GM23248 (cell line): ENCODE results near the gene ZNF750. TPM values are rescaled to one million over a fixed set of nuclear protein-coding genes. Genes with fewer than 3 reads are reported as not detected.

Experiments
- DNase-seq: peaks from one replicate; pipeline ENCODE4 v3.0.0-alpha.2; 2015
- H2AFZ ChIP-seq: fragments of 200-600 bp; sonication (generic); 2 replicates; pipeline ENCODE4 v1.6.1; 2016; ENCODE audit warnings: antibody characterized with exemption
- H3F3A ChIP-seq: fragments of 200-600 bp; sonication (generic); 2 replicates; pipeline ENCODE4 v1.6.1; 2016; ENCODE audit warnings: mild to moderate bottlenecking, antibody characterized with exemption, mixed run types; ENCODE audit not compliant: insufficient read depth
- H3K27ac ChIP-seq: fragments of 200-600 bp; sonication (generic); 2 replicates; pipeline ENCODE4 v1.5.1; 2016; ENCODE audit warnings: mild to moderate bottlenecking
- H3K27me3 ChIP-seq: fragments of 200-600 bp; sonication (generic); replicated peaks from 2 replicates; pipeline ENCODE4 v1.6.1; 2016; ENCODE audit warnings: mild to moderate bottlenecking; ENCODE audit not compliant: insufficient read depth
- H3K36me3 ChIP-seq: fragments of 200-600 bp; sonication (generic); 2 replicates; pipeline ENCODE4 v1.6.1; 2016; ENCODE audit warnings: low read depth, mild to moderate bottlenecking
- H3K4me1 ChIP-seq: fragments of 200-600 bp; sonication (generic); 2 replicates; pipeline ENCODE4 v1.6.1; 2016; ENCODE audit warnings: mild to moderate bottlenecking; ENCODE audit not compliant: insufficient read depth
- H3K4me2 ChIP-seq: fragments of 200-600 bp; sonication (generic); one replicate; pipeline ENCODE4 v1.6.1; 2016; ENCODE audit warnings: mild to moderate bottlenecking; ENCODE audit not compliant: unreplicated experiment
- H3K4me3 ChIP-seq: fragments of 200-600 bp; sonication (generic); 2 replicates; pipeline ENCODE4 v1.5.1; 2016; ENCODE audit warnings: mild to moderate bottlenecking
- H3K79me2 ChIP-seq: fragments of 200-600 bp; sonication (generic); 2 replicates; pipeline ENCODE4 v1.6.1; 2016; ENCODE audit warnings: mild to moderate bottlenecking; ENCODE audit not compliant: insufficient read depth
- H3K9ac ChIP-seq: fragments of 200-600 bp; sonication (generic); 2 replicates; pipeline ENCODE4 v1.6.1; 2016; ENCODE audit warnings: mild to moderate bottlenecking
- H3K9me2 ChIP-seq: fragments of 200-600 bp; sonication (generic); 2 replicates; pipeline ENCODE4 v1.6.1; 2016; ENCODE audit warnings: mixed run types, mild to moderate bottlenecking, moderate library complexity; ENCODE audit not compliant: insufficient read depth
- H3K9me3 ChIP-seq: fragments of 200-600 bp; sonication (generic); one replicate; pipeline ENCODE4 v1.6.1; 2017; ENCODE audit warnings: low read depth
- H4K20me1 ChIP-seq: fragments of 200-600 bp; sonication (generic); 2 replicates; pipeline ENCODE4 v1.6.0; 2016; ENCODE audit not compliant: insufficient read depth
- EZH2 ChIP-seq: fragments of 200-600 bp; sonication (generic); IDR thresholded peaks from 2 replicates; pipeline ENCODE4 v1.6.1; 2018; ENCODE audit warnings: antibody characterized with exemption, mild to moderate bottlenecking; ENCODE audit not compliant: insufficient read depth, poor library complexity, severe bottlenecking
- EZH2phosphoT487 ChIP-seq: fragments of 200-600 bp; sonication (generic); IDR thresholded peaks from 2 replicates; pipeline ENCODE4 v1.6.1; 2018; ENCODE audit warnings: antibody characterized with exemption, moderate library complexity, mild to moderate bottlenecking, low read depth; ENCODE audit not compliant: insufficient read depth
- WGBS, 2 experiments: methylation state at CpG; one replicate each; pipeline ENCODE4 v1.1.6; 2015 to 2017; ENCODE audit warnings: low lambda C conversion rate in 2 of 2, low coverage in 1 of 2; ENCODE audit errors: missing lambda C conversion rate in 2 of 2; 5-methylcytosine and 5-hydroxymethylcytosine counted together
- in situ Hi-C: fragments of 300-500 bp; cut with MboI; formaldehyde crosslinking; loops from 2 replicates; pipeline ENCODE4 v1.15.0; 2020
- polyA plus RNA-seq: library from polyadenylated mRNA; unstranded; fragments of >200 nt; fragmentation: Nextera tagmentation; extraction: Ambion mirVana; gene quantifications from 2 replicates; pipeline ENCODE4 v1.2.1, GENCODE V29; 2016
- total RNA-seq: library from RNA; depleted of rRNA; stranded (reverse); fragments of >200 nt; shearing (Covaris generic); gene quantifications from 2 replicates; pipeline ENCODE4 v1.2.3, GENCODE V29; 2014

The ZNF750 gene
- total and polyA plus RNA-seq, 2 experiments from 2014 or later, result 0.11 TPM; not detected in 1

DNA sequence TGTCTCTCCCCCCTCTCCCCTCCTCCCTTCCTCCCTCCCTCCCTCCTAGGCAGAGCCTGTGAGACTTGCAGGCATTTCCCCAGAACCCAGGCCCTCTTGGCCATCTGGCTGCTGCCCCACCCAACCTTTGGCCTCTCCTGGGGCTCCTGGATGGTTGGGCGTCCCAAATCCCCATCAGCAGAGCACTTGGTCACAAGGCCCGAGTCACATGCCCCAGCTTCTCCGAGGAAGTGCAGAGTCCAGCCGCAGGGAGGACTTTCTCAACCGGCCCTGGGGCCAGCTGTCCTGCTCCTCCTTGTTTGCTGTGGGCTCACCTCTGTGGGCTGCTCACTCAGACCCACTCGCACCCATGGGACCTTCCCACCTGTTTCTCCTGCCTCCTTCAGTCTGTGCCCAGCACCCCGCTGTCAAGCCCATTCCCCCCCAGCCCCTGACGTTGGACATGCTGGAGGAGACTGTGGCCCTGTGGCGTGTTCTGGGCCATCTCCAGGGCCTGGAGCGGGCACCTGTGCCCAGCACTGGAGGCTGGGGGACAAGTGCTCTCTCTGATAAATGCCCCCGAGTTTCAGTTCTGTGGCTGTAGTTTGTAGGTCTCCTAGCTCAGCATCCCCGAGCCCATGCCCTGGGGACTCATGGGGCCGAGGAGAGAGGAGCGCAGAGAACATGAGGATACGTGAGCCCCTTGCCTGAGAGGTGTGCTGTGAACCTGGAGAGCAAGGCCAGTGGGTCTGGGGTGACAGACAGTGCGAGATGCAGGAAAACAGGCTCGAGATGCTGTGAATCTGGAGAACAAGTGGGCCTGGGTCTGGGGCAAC is 42.3 kb upstream of the ZNF750 start:
- TF ChIP-seq EZH2phosphoT487, result no peak
- H3K79me2 ChIP-seq, result no peaks in the 10 kb centered on the region
- no peak overlapping the region for H3K4me3 ChIP-seq
- H3K27ac ChIP-seq, result no peak overlapping the region
- 73 to 74% methylated on average over 17 of the region's 17 CpGs for WGBS, 2 experiments
- H3K9me3 ChIP-seq, result no peaks in the 10 kb centered on the region
- no peaks in the 10 kb centered on the region for H4K20me1 ChIP-seq
- no peaks in the 10 kb centered on the region for H3K27me3 ChIP-seq
- 0 out of 2 replicates have a peak, but pooled peaks cover 9% of the 10 kb centered on the region for H3F3A ChIP-seq
- in situ Hi-C loops, result no loop called here
- H2AFZ ChIP-seq, result no peak overlapping the region
- peaks cover 13% of the 10 kb centered on the region for H3K4me1 ChIP-seq
- H3K4me2 ChIP-seq, result no peak overlapping the region
- H3K36me3 ChIP-seq, result no peaks in the 10 kb centered on the region
- no peaks in the 10 kb centered on the region for H3K9me2 ChIP-seq
- no peak for DNase-seq
- no peak overlapping the region for H3K9ac ChIP-seq

DNA sequence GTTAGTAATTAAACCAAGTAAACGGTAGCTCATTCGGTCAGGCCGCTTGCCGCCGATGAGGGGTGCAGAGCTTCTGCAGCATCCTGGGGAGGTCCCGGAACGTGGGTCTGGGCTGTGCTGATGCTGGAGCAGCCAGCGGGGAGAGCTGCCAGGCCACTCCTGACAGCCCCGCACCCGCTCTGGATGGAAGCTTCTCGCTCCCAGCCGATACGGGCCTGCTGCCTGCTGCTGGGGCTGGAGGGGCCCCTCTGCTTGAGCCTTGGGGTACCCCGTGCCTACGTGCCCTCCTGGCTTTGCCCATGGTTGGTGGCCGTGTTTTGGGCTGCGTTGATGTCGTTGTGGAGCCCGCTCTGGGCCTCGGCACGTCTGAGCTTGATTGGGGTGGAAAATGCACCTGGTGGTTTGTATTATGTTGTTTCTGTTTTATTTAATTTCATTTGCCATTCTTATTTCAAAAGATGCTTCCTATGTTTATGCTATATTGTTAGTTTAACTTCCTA is 41.6 kb upstream of the ZNF750 start:
- in situ Hi-C loops, result no loop called here
- TF ChIP-seq EZH2 (no peak), EZH2phosphoT487 (no peak)
- H3K79me2 ChIP-seq, result no peaks in the 10 kb centered on the region

DNA sequence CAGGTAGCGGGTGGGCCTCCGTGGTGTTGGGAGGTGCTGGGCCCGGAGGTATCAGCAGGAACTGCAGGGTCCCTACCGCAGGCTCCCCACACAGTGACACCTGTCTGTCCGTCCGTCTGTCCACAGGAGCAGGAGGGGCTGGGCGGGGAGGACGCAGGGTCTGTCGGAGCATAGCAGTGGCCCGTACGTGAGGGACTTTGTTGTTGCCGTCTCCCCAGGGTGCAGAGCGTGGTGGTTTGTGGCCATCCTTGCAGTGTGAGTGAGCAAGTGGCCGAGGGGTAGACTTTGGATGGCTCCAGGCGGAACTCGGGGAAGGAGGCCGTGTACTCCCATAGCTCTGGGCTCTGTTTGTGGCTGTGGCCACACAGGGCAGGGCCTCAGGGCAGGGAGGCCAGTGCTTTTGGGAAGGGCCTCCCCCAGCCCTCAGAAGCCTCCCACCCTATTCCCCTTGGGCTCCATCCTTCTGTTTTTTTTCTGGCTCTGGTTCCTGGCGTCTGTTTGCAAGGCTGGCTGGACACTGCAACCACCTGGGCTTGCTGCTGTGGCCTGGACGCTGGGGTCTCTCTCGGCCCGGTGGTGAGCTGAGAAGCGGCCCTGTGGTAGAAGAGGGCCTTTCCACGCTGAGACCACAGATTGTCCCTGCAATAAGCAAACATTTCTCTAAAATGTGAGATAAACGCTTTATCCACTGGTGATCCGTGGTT is 41.0 kb upstream of the ZNF750 start:
- TF ChIP-seq EZH2phosphoT487, result no peak
- TF ChIP-seq EZH2, result no peak
- Histone ChIP-seq H3K9me3 (no peaks in the 10 kb centered on the region), H3K4me1 (peaks cover 19% of the 10 kb centered on the region), H3K9ac (no peak overlapping the region), H2AFZ (no peak overlapping the region), H3K36me3 (no peaks in the 10 kb centered on the region), H3K27me3 (no peaks in the 10 kb centered on the region), H3K27ac (no peak overlapping the region), H3K79me2 (no peaks in the 10 kb centered on the region), H3K4me2 (no peak overlapping the region), H3F3A (peaks cover 10% of the 10 kb centered on the region; the same call in 1 of the 2 replicates), H4K20me1 (no peaks in the 10 kb centered on the region), H3K4me3 (no peak overlapping the region), H3K9me2 (no peaks in the 10 kb centered on the region)
- 87 to 89% methylated on average over 19 to 24 of the region's 25 CpGs for WGBS, 2 experiments
- in situ Hi-C loops, result no loop called here
- no peak for DNase-seq

More for the DNA sequence above, 41.6 kb upstream of the ZNF750 start:
- no peak overlapping the region for H3K4me2 ChIP-seq
- no peaks in the 10 kb centered on the region for H3K27me3 ChIP-seq
- no peak overlapping the region for H3K4me3 ChIP-seq
- H3K9me3 ChIP-seq, result no peaks in the 10 kb centered on the region
- H3K9me2 ChIP-seq, result no peaks in the 10 kb centered on the region
- H3K9ac ChIP-seq, result no peak overlapping the region
- no peak for DNase-seq
- H4K20me1 ChIP-seq, result no peaks in the 10 kb centered on the region
- H3F3A ChIP-seq, result peaks cover 13% of the 10 kb centered on the region; the same call in 1 of the 2 replicates
- 71 to 75% methylated on average over 21 of the region's 21 CpGs for WGBS, 2 experiments
- H3K4me1 ChIP-seq, result peaks cover 20% of the 10 kb centered on the region
- no peak overlapping the region for H2AFZ ChIP-seq
- H3K27ac ChIP-seq, result no peak overlapping the region
- H3K36me3 ChIP-seq, result no peaks in the 10 kb centered on the region

DNA sequence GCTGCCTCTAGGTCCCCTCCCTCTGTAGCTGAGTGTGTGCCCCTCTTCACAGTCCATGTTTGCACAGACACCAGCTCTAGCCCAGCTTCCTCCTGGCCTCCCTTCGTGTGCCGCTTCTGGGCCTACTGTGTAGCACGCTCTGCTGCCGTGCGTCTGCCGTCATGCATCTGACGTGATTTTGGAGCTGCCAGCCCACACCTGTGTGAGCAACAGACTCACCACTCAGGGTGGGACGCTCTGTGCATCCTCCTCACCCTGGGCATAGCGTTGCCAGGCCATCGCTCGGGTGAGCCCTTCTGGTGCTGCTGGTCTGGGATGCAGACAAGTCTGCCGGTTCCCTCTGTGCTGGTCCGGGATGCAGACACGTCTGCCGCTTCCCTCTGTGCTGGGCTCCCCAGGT is 39.4 kb upstream of the ZNF750 start:
- in situ Hi-C loops, result no loop called here
- peaks cover 10% of the 10 kb centered on the region; the same call in 1 of the 2 replicates for H3F3A ChIP-seq
- no peaks in the 10 kb centered on the region for H3K9me3 ChIP-seq
- no peak for DNase-seq
- H3K27me3 ChIP-seq, result no peaks in the 10 kb centered on the region
- H3K79me2 ChIP-seq, result no peaks in the 10 kb centered on the region
- H3K36me3 ChIP-seq, result no peaks in the 10 kb centered on the region
- H3K27ac ChIP-seq, result no peak overlapping the region
- no peak overlapping the region for H3K4me3 ChIP-seq
- WGBS, 2 experiments, result 95 to 99% methylated on average over 15 of the region's 15 CpGs
- H3K4me1 ChIP-seq, result peaks cover 13% of the 10 kb centered on the region
- no peak overlapping the region for H3K4me2 ChIP-seq
- TF ChIP-seq EZH2phosphoT487 (no peak), EZH2 (no peak)
- H3K9ac ChIP-seq, result no peak overlapping the region
- no peak overlapping the region for H2AFZ ChIP-seq
- H4K20me1 ChIP-seq, result no peaks in the 10 kb centered on the region
- no peaks in the 10 kb centered on the region for H3K9me2 ChIP-seq
